Measurements from ENCODE around the gene HIVEP3.
A peak's percentile ranks its signal among the peaks of the same experiment; 100 is the strongest.

The HIVEP3 gene

DNA sequence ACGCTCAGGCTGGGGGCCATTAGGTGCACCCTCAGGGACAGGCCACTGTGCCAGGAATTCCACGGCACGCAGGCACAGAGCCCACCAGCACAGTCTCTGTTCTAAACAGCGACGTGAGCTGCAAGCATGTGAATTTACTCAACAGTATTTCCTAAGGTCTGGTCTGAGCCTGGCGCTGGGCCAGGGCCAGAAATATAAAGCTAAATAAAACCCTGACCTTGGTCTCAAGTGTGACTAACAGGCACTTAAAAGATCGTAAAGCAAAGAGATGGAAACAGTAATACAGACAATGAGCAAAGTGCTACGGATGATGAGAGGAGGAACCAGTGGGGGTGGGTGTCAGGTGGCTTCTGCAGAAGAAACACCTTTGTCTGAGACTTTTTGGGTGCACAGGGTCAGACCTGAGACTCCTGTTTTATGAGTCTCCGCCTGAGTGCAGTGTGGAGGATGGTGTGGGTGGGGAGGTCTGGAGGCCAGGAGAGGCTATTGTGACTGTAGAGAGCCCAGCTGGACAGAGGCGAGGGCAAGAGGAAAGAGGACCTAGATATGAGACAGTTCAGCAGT lies 380.9 kb downstream of the HIVEP3 start (continued):
- TF ChIP-seq, protein P1, sequence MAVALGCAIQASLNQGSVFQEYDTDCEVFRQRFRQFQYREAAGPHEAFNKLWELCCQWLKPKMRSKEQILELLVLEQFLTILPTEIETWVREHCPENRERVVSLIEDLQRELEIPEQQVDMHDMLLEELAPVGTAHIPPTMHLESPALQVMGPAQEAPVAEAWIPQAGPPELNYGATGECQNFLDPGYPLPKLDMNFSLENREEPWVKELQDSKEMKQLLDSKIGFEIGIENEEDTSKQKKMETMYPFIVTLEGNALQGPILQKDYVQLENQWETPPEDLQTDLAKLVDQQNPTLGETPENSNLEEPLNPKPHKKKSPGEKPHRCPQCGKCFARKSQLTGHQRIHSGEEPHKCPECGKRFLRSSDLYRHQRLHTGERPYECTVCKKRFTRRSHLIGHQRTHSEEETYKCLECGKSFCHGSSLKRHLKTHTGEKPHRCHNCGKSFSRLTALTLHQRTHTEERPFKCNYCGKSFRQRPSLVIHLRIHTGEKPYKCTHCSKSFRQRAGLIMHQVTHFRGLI (tag by site-specific recombination; IDR thresholded peaks at IDR 0.05) = no peak
- no peak for TF ChIP-seq ZNF184 (tag by site-specific recombination; IDR thresholded peaks at IDR 0.05)
- no peak for TF ChIP-seq ZNF707 (tag by site-specific recombination; IDR thresholded peaks at IDR 0.05)
- no peak for TF ChIP-seq SCRT1 (tag by site-specific recombination; IDR thresholded peaks at IDR 0.05; ENCODE audit: borderline replicate concordance)
- TF ChIP-seq ZNF2 (tag by site-specific recombination; IDR thresholded peaks at IDR 0.05) = 0 out of 2 replicates have a peak, but pooled peaks have one; percentile 18
- no peak for TF ChIP-seq SP3 (tag by site-specific recombination; IDR thresholded peaks at IDR 0.05)
- TF ChIP-seq, protein P2, sequence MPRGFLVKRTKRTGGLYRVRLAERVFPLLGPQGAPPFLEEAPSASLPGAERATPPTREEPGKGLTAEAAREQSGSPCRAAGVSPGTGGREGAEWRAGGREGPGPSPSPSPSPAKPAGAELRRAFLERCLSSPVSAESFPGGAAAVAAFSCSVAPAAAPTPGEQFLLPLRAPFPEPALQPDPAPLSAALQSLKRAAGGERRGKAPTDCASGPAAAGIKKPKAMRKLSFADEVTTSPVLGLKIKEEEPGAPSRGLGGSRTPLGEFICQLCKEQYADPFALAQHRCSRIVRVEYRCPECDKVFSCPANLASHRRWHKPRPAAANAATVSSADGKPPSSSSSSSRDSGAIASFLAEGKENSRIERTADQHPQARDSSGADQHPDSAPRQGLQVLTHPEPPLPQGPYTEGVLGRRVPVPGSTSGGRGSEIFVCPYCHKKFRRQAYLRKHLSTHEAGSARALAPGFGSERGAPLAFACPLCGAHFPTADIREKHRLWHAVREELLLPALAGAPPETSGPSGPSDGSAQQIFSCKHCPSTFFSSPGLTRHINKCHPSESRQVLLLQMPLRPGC (tag by site-specific recombination; IDR thresholded peaks at IDR 0.05) = peak; percentile 68; the same call in 1 of the 2 replicates
- TF ChIP-seq REPIN1 (tag by site-specific recombination; IDR thresholded peaks at IDR 0.05; ENCODE audit: low read depth) = no peak
- no peak for TF ChIP-seq ZNF48 (tag by site-specific recombination; IDR thresholded peaks at IDR 0.05)
- TF ChIP-seq KLF1 (tag by site-specific recombination; IDR thresholded peaks at IDR 0.05) = no peak
- TF ChIP-seq, protein P3, sequence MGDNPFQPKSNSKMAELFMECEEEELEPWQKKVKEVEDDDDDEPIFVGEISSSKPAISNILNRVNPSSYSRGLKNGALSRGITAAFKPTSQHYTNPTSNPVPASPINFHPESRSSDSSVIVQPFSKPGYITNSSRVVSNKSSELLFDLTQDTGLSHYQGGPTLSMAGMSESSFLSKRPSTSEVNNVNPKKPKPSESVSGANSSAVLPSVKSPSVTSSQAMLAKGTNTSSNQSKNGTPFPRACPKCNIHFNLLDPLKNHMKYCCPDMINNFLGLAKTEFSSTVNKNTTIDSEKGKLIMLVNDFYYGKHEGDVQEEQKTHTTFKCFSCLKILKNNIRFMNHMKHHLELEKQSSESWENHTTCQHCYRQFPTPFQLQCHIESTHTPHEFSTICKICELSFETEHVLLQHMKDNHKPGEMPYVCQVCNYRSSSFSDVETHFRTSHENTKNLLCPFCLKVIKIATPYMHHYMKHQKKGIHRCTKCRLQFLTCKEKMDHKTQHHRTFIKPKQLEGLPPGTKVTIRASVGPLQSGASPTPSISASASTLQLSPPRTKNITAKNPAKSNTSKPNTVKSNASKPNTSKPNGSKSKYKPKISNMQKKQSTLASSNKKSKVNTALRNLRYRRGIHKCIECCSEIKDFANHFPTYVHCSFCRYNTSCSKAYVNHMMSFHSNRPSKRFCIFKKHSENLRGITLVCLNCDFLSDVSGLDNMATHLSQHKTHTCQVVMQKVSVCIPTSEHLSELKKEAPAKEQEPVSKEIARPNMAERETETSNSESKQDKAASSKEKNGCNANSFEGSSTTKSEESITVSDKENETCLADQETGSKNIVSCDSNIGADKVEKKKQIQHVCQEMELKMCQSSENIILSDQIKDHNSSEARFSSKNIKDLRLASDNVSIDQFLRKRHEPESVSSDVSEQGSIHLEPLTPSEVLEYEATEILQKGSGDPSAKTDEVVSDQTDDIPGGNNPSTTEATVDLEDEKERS (tag by site-specific recombination; IDR thresholded peaks at IDR 0.05) = no peak
- TF ChIP-seq ZNF391 (tag by site-specific recombination; IDR thresholded peaks at IDR 0.05; ENCODE audit: borderline replicate concordance, low read depth) = peak; percentile 45; the same call in 1 of the 2 replicates
- TF ChIP-seq GLIS2 (tag by site-specific recombination; IDR thresholded peaks at IDR 0.05) = peak; percentile 42; the same call in 1 of the 2 replicates
- TF ChIP-seq ZNF366 (tag by site-specific recombination; conservative IDR thresholded peaks at IDR 0.05) = peak; percentile 80
- no peak for TF ChIP-seq ZNF654 (tag by site-specific recombination; IDR thresholded peaks at IDR 0.05; ENCODE audit: low read depth)
- no peak for TF ChIP-seq ZNF133 (tag by site-specific recombination; IDR thresholded peaks at IDR 0.05)
- TF ChIP-seq, protein P4, sequence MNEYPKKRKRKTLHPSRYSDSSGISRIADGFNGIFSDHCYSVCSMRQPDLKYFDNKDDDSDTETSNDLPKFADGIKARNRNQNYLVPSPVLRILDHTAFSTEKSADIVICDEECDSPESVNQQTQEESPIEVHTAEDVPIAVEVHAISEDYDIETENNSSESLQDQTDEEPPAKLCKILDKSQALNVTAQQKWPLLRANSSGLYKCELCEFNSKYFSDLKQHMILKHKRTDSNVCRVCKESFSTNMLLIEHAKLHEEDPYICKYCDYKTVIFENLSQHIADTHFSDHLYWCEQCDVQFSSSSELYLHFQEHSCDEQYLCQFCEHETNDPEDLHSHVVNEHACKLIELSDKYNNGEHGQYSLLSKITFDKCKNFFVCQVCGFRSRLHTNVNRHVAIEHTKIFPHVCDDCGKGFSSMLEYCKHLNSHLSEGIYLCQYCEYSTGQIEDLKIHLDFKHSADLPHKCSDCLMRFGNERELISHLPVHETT (tag by site-specific recombination; IDR thresholded peaks at IDR 0.05) = 0 out of 2 replicates have a peak, but pooled peaks have one; percentile 45
- no peak for TF ChIP-seq KLF16 (tag by site-specific recombination; IDR thresholded peaks at IDR 0.05)
- 0 out of 2 replicates have a peak, but pooled peaks have one; percentile 41 for TF ChIP-seq ZNF501 (tag by site-specific recombination; IDR thresholded peaks at IDR 0.05)
- no peak for TF ChIP-seq ZNF354C (tag by site-specific recombination; IDR thresholded peaks at IDR 0.05; ENCODE audit: borderline replicate concordance, low read depth)
- peak; percentile 88 for TF ChIP-seq ZFHX2 (tag by site-specific recombination; conservative IDR thresholded peaks at IDR 0.05)
- no peak for TF ChIP-seq SCRT2 (tag by site-specific recombination; IDR thresholded peaks at IDR 0.05)
- TF ChIP-seq ZNF433 (tag by site-specific recombination; IDR thresholded peaks at IDR 0.05; ENCODE audit: low read depth) = no peak
- TF ChIP-seq ZNF426 (tag by site-specific recombination; IDR thresholded peaks at IDR 0.05) = no peak
- TF ChIP-seq, protein P5, sequence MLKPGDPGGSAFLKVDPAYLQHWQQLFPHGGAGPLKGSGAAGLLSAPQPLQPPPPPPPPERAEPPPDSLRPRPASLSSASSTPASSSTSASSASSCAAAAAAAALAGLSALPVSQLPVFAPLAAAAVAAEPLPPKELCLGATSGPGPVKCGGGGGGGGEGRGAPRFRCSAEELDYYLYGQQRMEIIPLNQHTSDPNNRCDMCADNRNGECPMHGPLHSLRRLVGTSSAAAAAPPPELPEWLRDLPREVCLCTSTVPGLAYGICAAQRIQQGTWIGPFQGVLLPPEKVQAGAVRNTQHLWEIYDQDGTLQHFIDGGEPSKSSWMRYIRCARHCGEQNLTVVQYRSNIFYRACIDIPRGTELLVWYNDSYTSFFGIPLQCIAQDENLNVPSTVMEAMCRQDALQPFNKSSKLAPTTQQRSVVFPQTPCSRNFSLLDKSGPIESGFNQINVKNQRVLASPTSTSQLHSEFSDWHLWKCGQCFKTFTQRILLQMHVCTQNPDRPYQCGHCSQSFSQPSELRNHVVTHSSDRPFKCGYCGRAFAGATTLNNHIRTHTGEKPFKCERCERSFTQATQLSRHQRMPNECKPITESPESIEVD (tag by site-specific recombination; IDR thresholded peaks at IDR 0.05) = peak; percentile 89
- TF ChIP-seq GLIS1 (tag by site-specific recombination; IDR thresholded peaks at IDR 0.05) = peak; percentile 60
- TF ChIP-seq, protein P6, sequence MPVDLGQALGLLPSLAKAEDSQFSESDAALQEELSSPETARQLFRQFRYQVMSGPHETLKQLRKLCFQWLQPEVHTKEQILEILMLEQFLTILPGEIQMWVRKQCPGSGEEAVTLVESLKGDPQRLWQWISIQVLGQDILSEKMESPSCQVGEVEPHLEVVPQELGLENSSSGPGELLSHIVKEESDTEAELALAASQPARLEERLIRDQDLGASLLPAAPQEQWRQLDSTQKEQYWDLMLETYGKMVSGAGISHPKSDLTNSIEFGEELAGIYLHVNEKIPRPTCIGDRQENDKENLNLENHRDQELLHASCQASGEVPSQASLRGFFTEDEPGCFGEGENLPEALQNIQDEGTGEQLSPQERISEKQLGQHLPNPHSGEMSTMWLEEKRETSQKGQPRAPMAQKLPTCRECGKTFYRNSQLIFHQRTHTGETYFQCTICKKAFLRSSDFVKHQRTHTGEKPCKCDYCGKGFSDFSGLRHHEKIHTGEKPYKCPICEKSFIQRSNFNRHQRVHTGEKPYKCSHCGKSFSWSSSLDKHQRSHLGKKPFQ (tag by site-specific recombination; IDR thresholded peaks at IDR 0.05) = peak; percentile 38; the same call in 1 of the 2 replicates
- no peak for TF ChIP-seq MZF1 (tag by site-specific recombination; IDR thresholded peaks at IDR 0.05; ENCODE audit: borderline replicate concordance)

All from HEK293 (cell line).